ENCODE results near the gene ADAM17. TPM values are rescaled to one million over a fixed set of nuclear protein-coding genes. Genes with fewer than 3 reads are reported as not detected.

Gene ADAM17
- total RNA-seq, 2 experiments from 2014 or later = 20.7 to 25.0 TPM

- Mint-ChIP-seq H3K4me3 (peak overlapping the region; percentile 24), H3K4me1 (ENCODE audit: low read depth) (peaks cover 43% of the 10 kb centered on the region), H3K27me3 (ENCODE audit: low read depth) (no peaks in the 10 kb centered on the region), H3K9me3 (ENCODE audit: insufficient read depth) (no peaks in the 10 kb centered on the region), H3K27ac (peak overlapping the region; percentile 40), H3K36me3 (ENCODE audit: low read depth) (peaks cover 20% of the 10 kb centered on the region)
- ChIA-PET CTCF (interaction anchor here (3.7 kb wide), 1 partner anchor 12 kb away, joined by 16 read pairs; the partner anchor contains the start of gene ADAM17), POLR2A (interaction anchor here (2.2 kb wide), 1 partner anchor 12 kb away, joined by 10 read pairs; the partner anchor contains the start of gene ADAM17)
- ATAC-seq (peak; percentile 50), DNase-seq (no peak)
Observed at GRCh38 chr2:9543557-9543956, 12.1 kb downstream of the ADAM17 start.

- Mint-ChIP-seq H3K27ac (no peak overlapping the region), H3K4me1 (ENCODE audit: low read depth) (peaks cover 24% of the 10 kb centered on the region), H3K4me3 (no peak overlapping the region), H3K9me3 (ENCODE audit: insufficient read depth) (no peaks in the 10 kb centered on the region), H3K36me3 (ENCODE audit: low read depth) (peaks cover 35% of the 10 kb centered on the region), H3K27me3 (ENCODE audit: low read depth) (no peaks in the 10 kb centered on the region)
- ChIA-PET POLR2A (no interaction called here), CTCF (interaction anchor here (1.3 to 1.7 kb wide), 2 partner anchors 9 to 16 kb away, joined by 3 to 4 read pairs; partner anchors contain the start of gene ADAM17)
- ATAC-seq (no peak), DNase-seq (no peak)
Observed at GRCh38 chr2:9539531-9539930, 16.1 kb downstream of the ADAM17 start.

GRCh38 chr2:9538000-9538507 is 17.6 kb downstream of the ADAM17 start:
- Mint-ChIP-seq H3K27me3 (ENCODE audit: low read depth) (no peaks in the 10 kb centered on the region), H3K4me1 (ENCODE audit: low read depth) (peaks cover 21% of the 10 kb centered on the region), H3K4me3 (no peak overlapping the region), H3K9me3 (ENCODE audit: insufficient read depth) (no peaks in the 10 kb centered on the region), H3K27ac (no peak overlapping the region), H3K36me3 (ENCODE audit: low read depth) (peaks cover 33% of the 10 kb centered on the region)
- ChIA-PET CTCF (interaction anchor here (0.7 to 2.1 kb wide), 3 partner anchors 11 to 446 kb away, joined by 3 to 5 read pairs (median 4); partner anchors contain the start of gene ADAM17), POLR2A (no interaction called here)
- ATAC-seq (no peak), DNase-seq (no peak)

GRCh38 chr2:9536504-9536903 is 19.1 kb downstream of the ADAM17 start:
- H3K36me3 Mint-ChIP-seq (ENCODE audit: low read depth) = peaks cover 31% of the 10 kb centered on the region
- POLR2A ChIA-PET = no interaction called here
- no peaks in the 10 kb centered on the region for H3K27me3 Mint-ChIP-seq (ENCODE audit: low read depth)
- peaks cover 20% of the 10 kb centered on the region for H3K4me1 Mint-ChIP-seq (ENCODE audit: low read depth)
- no peak overlapping the region for H3K27ac Mint-ChIP-seq
- CTCF ChIA-PET = interaction anchor here (2.1 kb wide), 1 partner anchor 13 kb away, joined by 5 read pairs; no protein-coding TSS in a partner anchor
- no peak overlapping the region for H3K4me3 Mint-ChIP-seq
- no peak for DNase-seq
- H3K9me3 Mint-ChIP-seq (ENCODE audit: insufficient read depth) = no peaks in the 10 kb centered on the region
- ATAC-seq = no peak

- Mint-ChIP-seq H3K27ac (no peak overlapping the region), H3K27me3 (ENCODE audit: low read depth) (no peaks in the 10 kb centered on the region), H3K9me3 (ENCODE audit: insufficient read depth) (no peaks in the 10 kb centered on the region), H3K36me3 (ENCODE audit: low read depth) (peaks cover 31% of the 10 kb centered on the region), H3K4me1 (ENCODE audit: low read depth) (peaks cover 20% of the 10 kb centered on the region), H3K4me3 (no peak overlapping the region)
- ChIA-PET CTCF (interaction anchor here (0.9 to 2.7 kb wide), 2 partner anchors 20 to 504 kb away, joined by 3 to 11 read pairs; partner anchors contain the start of gene ADAM17), POLR2A (interaction anchor here (1.2 kb wide), 1 partner anchor 20 kb away, joined by 3 read pairs; the partner anchor contains the start of gene ADAM17)
- DNase-seq = no peak
- ATAC-seq = no peak
Observed at GRCh38 chr2:9535177-9535576, 20.5 kb downstream of the ADAM17 start.

- ChIA-PET POLR2A (interaction anchor here (2.2 kb wide), 1 partner anchor 22 kb away, joined by 10 read pairs; the partner anchor contains the start of gene ADAM17), CTCF (interaction anchor here (0.7 to 2.7 kb wide), 3 partner anchors 22 to 62 kb away, joined by 3 to 11 read pairs (median 3); partner anchors contain the start of gene ADAM17)
- ATAC-seq = peak; percentile 51
Observed at GRCh38 chr2:9533663-9534062, 22.0 kb downstream of the ADAM17 start.

GRCh38 chr2:9532421-9532820 is 23.2 kb downstream of the ADAM17 start:
- DNase-seq = no peak
- H3K27ac Mint-ChIP-seq = no peak overlapping the region
- H3K4me1 Mint-ChIP-seq (ENCODE audit: low read depth) = peaks cover 20% of the 10 kb centered on the region
- POLR2A ChIA-PET = interaction anchor here (2.2 kb wide), 1 partner anchor 23 kb away, joined by 10 read pairs; the partner anchor contains the start of gene ADAM17
- CTCF ChIA-PET = interaction anchor here (0.7 kb wide), 1 partner anchor 16 kb away, joined by 3 read pairs; no protein-coding TSS in a partner anchor
- no peak overlapping the region for H3K4me3 Mint-ChIP-seq
- ATAC-seq = no peak
- peaks cover 45% of the 10 kb centered on the region for H3K36me3 Mint-ChIP-seq (ENCODE audit: low read depth)
- H3K9me3 Mint-ChIP-seq (ENCODE audit: insufficient read depth) = no peaks in the 10 kb centered on the region
- no peaks in the 10 kb centered on the region for H3K27me3 Mint-ChIP-seq (ENCODE audit: low read depth)

More at GRCh38 chr2:9533663-9534062, 22.0 kb downstream of the ADAM17 start:
- DNase-seq = peak; percentile 38
- Mint-ChIP-seq H3K4me3 (no peak overlapping the region), H3K36me3 (ENCODE audit: low read depth) (peaks cover 38% of the 10 kb centered on the region), H3K27me3 (ENCODE audit: low read depth) (no peaks in the 10 kb centered on the region), H3K9me3 (ENCODE audit: insufficient read depth) (no peaks in the 10 kb centered on the region), H3K4me1 (ENCODE audit: low read depth) (peaks cover 20% of the 10 kb centered on the region), H3K27ac (no peak overlapping the region)

GRCh38 chr2:9527995-9528787 is 27.4 kb downstream of the ADAM17 start:
- H3K9me3 Mint-ChIP-seq (ENCODE audit: insufficient read depth) = no peaks in the 10 kb centered on the region
- DNase-seq (no peak), ATAC-seq (no peak)
- no peak overlapping the region for H3K27ac Mint-ChIP-seq
- H3K4me3 Mint-ChIP-seq = no peak overlapping the region
- H3K4me1 Mint-ChIP-seq (ENCODE audit: low read depth) = no peaks in the 10 kb centered on the region
- POLR2A ChIA-PET = no interaction called here
- no peaks in the 10 kb centered on the region for H3K27me3 Mint-ChIP-seq (ENCODE audit: low read depth)
- CTCF ChIA-PET = no interaction called here
- peaks cover 44% of the 10 kb centered on the region for H3K36me3 Mint-ChIP-seq (ENCODE audit: low read depth)

- H3K4me1 Mint-ChIP-seq (ENCODE audit: low read depth) = no peaks in the 10 kb centered on the region
- H3K36me3 Mint-ChIP-seq (ENCODE audit: low read depth) = peaks cover 51% of the 10 kb centered on the region
- H3K9me3 Mint-ChIP-seq (ENCODE audit: insufficient read depth) = no peaks in the 10 kb centered on the region
- no peak overlapping the region for H3K4me3 Mint-ChIP-seq
- DNase-seq = no peak
- POLR2A ChIA-PET = no interaction called here
- H3K27me3 Mint-ChIP-seq (ENCODE audit: low read depth) = no peaks in the 10 kb centered on the region
- H3K27ac Mint-ChIP-seq = no peak overlapping the region
- CTCF ChIA-PET = interaction anchor here (0.8 to 1.5 kb wide), 2 partner anchors 8 to 16 kb away, joined by 3 read pairs; no protein-coding TSS in a partner anchor
- ATAC-seq = no peak
Observed at GRCh38 chr2:9525266-9525665, 30.4 kb downstream of the ADAM17 start.

- no peaks in the 10 kb centered on the region for H3K4me1 Mint-ChIP-seq (ENCODE audit: low read depth)
- no peak overlapping the region for H3K4me3 Mint-ChIP-seq
- ATAC-seq = no peak
- H3K9me3 Mint-ChIP-seq (ENCODE audit: insufficient read depth) = no peaks in the 10 kb centered on the region
- ChIA-PET CTCF (interaction anchor here (0.8 kb wide), 1 partner anchor 7 kb away, joined by 3 read pairs; no protein-coding TSS in a partner anchor), POLR2A (no interaction called here)
- no peak overlapping the region for H3K27ac Mint-ChIP-seq
- H3K36me3 Mint-ChIP-seq (ENCODE audit: low read depth) = peaks cover 52% of the 10 kb centered on the region
- DNase-seq = no peak
- H3K27me3 Mint-ChIP-seq (ENCODE audit: low read depth) = no peaks in the 10 kb centered on the region
Observed at GRCh38 chr2:9524291-9524690, 31.3 kb downstream of the ADAM17 start.

GRCh38 chr2:9519250-9519649 is 36.4 kb downstream of the ADAM17 start:
- ATAC-seq (no peak), DNase-seq (no peak)
- peaks cover 38% of the 10 kb centered on the region for H3K36me3 Mint-ChIP-seq (ENCODE audit: low read depth)
- H3K27me3 Mint-ChIP-seq (ENCODE audit: low read depth) = no peaks in the 10 kb centered on the region
- no peaks in the 10 kb centered on the region for H3K9me3 Mint-ChIP-seq (ENCODE audit: insufficient read depth)
- CTCF ChIA-PET = no interaction called here
- H3K4me1 Mint-ChIP-seq (ENCODE audit: low read depth) = no peaks in the 10 kb centered on the region
- H3K4me3 Mint-ChIP-seq = no peak overlapping the region
- POLR2A ChIA-PET = no interaction called here
- no peak overlapping the region for H3K27ac Mint-ChIP-seq

- DNase-seq (no peak), ATAC-seq (no peak)
- CTCF ChIA-PET = interaction anchor here (1.0 to 1.7 kb wide), 2 partner anchors 10 to 13 kb away, joined by 3 to 4 read pairs; no protein-coding TSS in a partner anchor
- POLR2A ChIA-PET = no interaction called here
- Mint-ChIP-seq H3K9me3 (ENCODE audit: insufficient read depth) (no peaks in the 10 kb centered on the region), H3K36me3 (ENCODE audit: low read depth) (peaks cover 40% of the 10 kb centered on the region), H3K27ac (no peak overlapping the region), H3K4me1 (ENCODE audit: low read depth) (no peaks in the 10 kb centered on the region), H3K4me3 (no peak overlapping the region), H3K27me3 (ENCODE audit: low read depth) (no peaks in the 10 kb centered on the region)
Observed at GRCh38 chr2:9518780-9519179, 36.9 kb downstream of the ADAM17 start.
